Fibroblast of lung (primary cell): ENCODE data around the gene IRAG1.

Source experiments
- CTCF ChIP-seq, 2 donors: IDR thresholded peaks in 1 of 2; conservative IDR thresholded peaks in 1 of 2; 1 replicate in 1 of 2; 2 replicates in 1 of 2; pipeline ENCODE4 v1.5.1; 2011 to 2012; ENCODE audit warnings: low read length in 2 of 2, control low read depth in 1 of 2, inconsistent platforms in 1 of 2, low read depth in 1 of 2, mild to moderate bottlenecking in 1 of 2
- EZH2 ChIP-seq: IDR thresholded peaks from 2 replicates; pipeline ENCODE4 v1.5.1; 2012; ENCODE audit warnings: low read length, control low read depth, mild to moderate bottlenecking; ENCODE audit errors: missing control alignments

- TF ChIP-seq CTCF (conservative IDR thresholded peaks at IDR 0.05 in 1 of 2, IDR thresholded peaks at IDR 0.05 in 1 of 2; ENCODE audit: low read depth in 1 of 2, low read length in 2 of 2) = no peak
- TF ChIP-seq EZH2 = no peak
Observed at GRCh38 chr11:10674440-10674855, 19.1 kb downstream of the IRAG1 start.
